Anterior cingulate cortex (tissue), 58 donors: ENCODE results near the gene FRYL.
"Not testable (repeated sequence)": the region's sequence is repeated elsewhere in the genome, so short reads cannot be mapped to it uniquely, and the experiment has no call there.

Source experiments
- DNase-seq, 58 donors: peaks; one replicate each; lab custom pipeline; 2025; lab: John Stamatoyannopoulos, UW

FRYL gene

GRCh38 chr4:48467891-48468290, 312.2 kb downstream of the FRYL start:
- DNase-seq = no peak

GRCh38 chr4:48467442-48467841, 312.6 kb downstream of the FRYL start:
- DNase-seq = no peak

- DNase-seq = no peak
These were observed 317.7 kb downstream of the FRYL start for GRCh38 chr4:48462363-48462762.

GRCh38 chr4:48461000-48461399, 319.1 kb downstream of the FRYL start:
- no peak for DNase-seq

GRCh38 chr4:48454591-48454990, 325.5 kb downstream of the FRYL start:
- DNase-seq = no peak

GRCh38 chr4:48451656-48452055, 328.4 kb downstream of the FRYL start:
- not testable (repeated sequence) for DNase-seq

- DNase-seq = no peak
These were observed 329.3 kb downstream of the FRYL start for GRCh38 chr4:48450740-48451139.

GRCh38 chr4:48449151-48449550, 330.9 kb downstream of the FRYL start:
- DNase-seq = no peak
